BLaER1 treated with 17β-estradiol and CSF1 and Interleukin-3, amounts not matched to agents 10 nM and 100 nM (cell line): ENCODE results near the gene ATP2C2.

ENCODE experiments used
- H3K27ac ChIP-seq, 11 experiments: shearing (Covaris generic); formaldehyde crosslinking; 2 replicates each; pipeline ENCODE4 v1.8.1; 2022
- H3K27me3 ChIP-seq, 11 experiments: shearing (Covaris generic); formaldehyde crosslinking; 2 replicates each; pipeline ENCODE4 v1.8.1; 2022
- H3K36me3 ChIP-seq, 11 experiments: shearing (Covaris generic); formaldehyde crosslinking; 2 replicates each; pipeline ENCODE4 v1.8.1; 2022
- H3K4me1 ChIP-seq, 10 experiments: shearing (Covaris generic); formaldehyde crosslinking; 2 replicates each; pipeline ENCODE4 v1.8.1; 2022
- H3K4me2 ChIP-seq, 11 experiments: shearing (Covaris generic); formaldehyde crosslinking; 2 replicates each; pipeline ENCODE4 v1.8.1; 2022
- H3K4me3 ChIP-seq, 10 experiments: shearing (Covaris generic); formaldehyde crosslinking; 2 replicates each; pipeline ENCODE4 v1.8.1; 2022
- H3K9ac ChIP-seq, 11 experiments: shearing (Covaris generic); formaldehyde crosslinking; 2 replicates each; pipeline ENCODE4 v1.8.1; 2022
- H3K9me3 ChIP-seq, 11 experiments: shearing (Covaris generic); formaldehyde crosslinking; replicated peaks in 1 of 11; 2 replicates each; pipeline ENCODE4 v1.8.1; 2022
- H4K20me1 ChIP-seq, 11 experiments: shearing (Covaris generic); formaldehyde crosslinking; 2 replicates each; pipeline ENCODE4 v1.8.1; 2022
- Cebpa-rat ChIP-seq, 11 experiments: shearing (Covaris generic); IDR thresholded peaks; 2 replicates each; pipeline ENCODE4 v1.8.1; 2022

ATP2C2 gene

GRCh38 chr16:84425696-84426095 lies 57.4 kb downstream of the ATP2C2 start:
- peaks cover 6 to 20% (median 13%) of the 10 kb centered on the region in 11 experiments; a peak in 16 of 22 replicates for H3K9me3 ChIP-seq
- H3K27ac ChIP-seq, result no peak overlapping the region
- no peaks in the 10 kb centered on the region for H3K36me3 ChIP-seq
- no peaks in the 10 kb centered on the region for H3K27me3 ChIP-seq
- no peak overlapping the region for H3K9ac ChIP-seq
- peaks cover 0 to 9% (median 0%) of the 10 kb centered on the region in 10 experiments; a peak in 6 of 20 replicates for H3K4me1 ChIP-seq
- H4K20me1 ChIP-seq, result no peaks in the 10 kb centered on the region
- no peak overlapping the region for H3K4me2 ChIP-seq
- no peak overlapping the region for H3K4me3 ChIP-seq
- TF ChIP-seq Cebpa-rat (IDR thresholded peaks at IDR 0.05), result no peak

- H3K36me3 ChIP-seq, result no peaks in the 10 kb centered on the region
- H4K20me1 ChIP-seq, result no peaks in the 10 kb centered on the region
- no peak overlapping the region for H3K27ac ChIP-seq
- TF ChIP-seq Cebpa-rat (IDR thresholded peaks at IDR 0.05), result no peak
- H3K4me2 ChIP-seq, result no peak overlapping the region
- H3K4me1 ChIP-seq, result peaks cover 0 to 4% (median 0%) of the 10 kb centered on the region in 10 experiments; a peak in 2 of 20 replicates
- no peaks in the 10 kb centered on the region for H3K27me3 ChIP-seq
- H3K4me3 ChIP-seq, result no peak overlapping the region
- H3K9me3 ChIP-seq, result peaks cover 6 to 20% (median 13%) of the 10 kb centered on the region in 11 experiments; a peak in 16 of 22 replicates
- no peak overlapping the region for H3K9ac ChIP-seq
Measured at GRCh38 chr16:84426804-84427203, 58.5 kb downstream of the ATP2C2 start.

- Histone ChIP-seq H3K27me3 (no peaks in the 10 kb centered on the region), H3K9ac (no peak overlapping the region), H3K4me1 (peaks cover 0 to 4% (median 0%) of the 10 kb centered on the region in 10 experiments; a peak in 2 of 20 replicates), H3K36me3 (no peaks in the 10 kb centered on the region), H3K9me3 (peaks cover 6 to 20% (median 13%) of the 10 kb centered on the region in 11 experiments; a peak in 16 of 22 replicates), H3K4me3 (no peak overlapping the region), H3K27ac (no peak overlapping the region), H4K20me1 (no peaks in the 10 kb centered on the region), H3K4me2 (no peak overlapping the region; a peak in 1 of 22 replicates)
- no peak for TF ChIP-seq Cebpa-rat (IDR thresholded peaks at IDR 0.05)
Measured at GRCh38 chr16:84427553-84427952, 59.2 kb downstream of the ATP2C2 start.

GRCh38 chr16:84430860-84431259 lies 62.5 kb downstream of the ATP2C2 start:
- Histone ChIP-seq H3K4me1 (peaks cover 0 to 4% (median 0%) of the 10 kb centered on the region in 10 experiments; a peak in 2 of 20 replicates), H3K4me3 (no peak overlapping the region), H3K27me3 (no peaks in the 10 kb centered on the region), H3K4me2 (no peak overlapping the region), H4K20me1 (no peaks in the 10 kb centered on the region), H3K27ac (no peak overlapping the region), H3K36me3 (no peaks in the 10 kb centered on the region), H3K9me3 (no peaks in the 10 kb centered on the region), H3K9ac (no peak overlapping the region)
- TF ChIP-seq Cebpa-rat (IDR thresholded peaks at IDR 0.05), result no peak

- no peaks in the 10 kb centered on the region for H3K4me1 ChIP-seq
- H3K27ac ChIP-seq, result no peak overlapping the region
- H3K9ac ChIP-seq, result no peak overlapping the region
- TF ChIP-seq Cebpa-rat (IDR thresholded peaks at IDR 0.05), result no peak
- no peaks in the 10 kb centered on the region for H3K27me3 ChIP-seq
- no peaks in the 10 kb centered on the region for H3K9me3 ChIP-seq
- H3K4me3 ChIP-seq, result no peak overlapping the region
- H3K4me2 ChIP-seq, result no peak overlapping the region
- no peaks in the 10 kb centered on the region for H3K36me3 ChIP-seq
- H4K20me1 ChIP-seq, result no peaks in the 10 kb centered on the region
Measured at GRCh38 chr16:84434800-84435199, 66.5 kb downstream of the ATP2C2 start.

- no peak for TF ChIP-seq Cebpa-rat (IDR thresholded peaks at IDR 0.05)
- Histone ChIP-seq H3K4me2 (no peak overlapping the region), H3K36me3 (no peaks in the 10 kb centered on the region)
Measured at GRCh38 chr16:84436196-84436595, 67.9 kb downstream of the ATP2C2 start.

GRCh38 chr16:84438971-84439696 lies 70.8 kb downstream of the ATP2C2 start:
- no peak overlapping the region for H3K27ac ChIP-seq
- no peaks in the 10 kb centered on the region for H4K20me1 ChIP-seq
- H3K4me2 ChIP-seq, result no peak overlapping the region
- H3K36me3 ChIP-seq, result no peaks in the 10 kb centered on the region
- no peaks in the 10 kb centered on the region for H3K4me1 ChIP-seq
- H3K4me3 ChIP-seq, result no peak overlapping the region
- H3K27me3 ChIP-seq, result no peaks in the 10 kb centered on the region
- H3K9me3 ChIP-seq, result no peaks in the 10 kb centered on the region
- no peak overlapping the region for H3K9ac ChIP-seq
- no peak for TF ChIP-seq Cebpa-rat (IDR thresholded peaks at IDR 0.05)

More at GRCh38 chr16:84436196-84436595, 67.9 kb downstream of the ATP2C2 start:
- H4K20me1 ChIP-seq, result no peaks in the 10 kb centered on the region
- H3K4me3 ChIP-seq, result no peak overlapping the region
- no peak overlapping the region for H3K27ac ChIP-seq
- H3K9ac ChIP-seq, result no peak overlapping the region
- H3K9me3 ChIP-seq, result no peaks in the 10 kb centered on the region
- H3K27me3 ChIP-seq, result no peaks in the 10 kb centered on the region
- no peaks in the 10 kb centered on the region for H3K4me1 ChIP-seq

- Histone ChIP-seq H3K4me2 (no peak overlapping the region), H3K4me1 (no peaks in the 10 kb centered on the region), H3K36me3 (no peaks in the 10 kb centered on the region), H4K20me1 (no peaks in the 10 kb centered on the region), H3K27me3 (no peaks in the 10 kb centered on the region), H3K9ac (no peak overlapping the region), H3K27ac (no peak overlapping the region), H3K4me3 (no peak overlapping the region), H3K9me3 (no peaks in the 10 kb centered on the region)
- TF ChIP-seq Cebpa-rat (IDR thresholded peaks at IDR 0.05), result no peak
Measured at GRCh38 chr16:84442416-84443145, 74.2 kb downstream of the ATP2C2 start.

- Histone ChIP-seq H3K9ac (no peak overlapping the region), H3K36me3 (no peaks in the 10 kb centered on the region), H4K20me1 (no peaks in the 10 kb centered on the region), H3K4me3 (no peak overlapping the region), H3K9me3 (no peaks in the 10 kb centered on the region), H3K27ac (no peak overlapping the region), H3K27me3 (no peaks in the 10 kb centered on the region), H3K4me2 (no peak overlapping the region), H3K4me1 (no peaks in the 10 kb centered on the region)
- TF ChIP-seq Cebpa-rat (IDR thresholded peaks at IDR 0.05), result no peak
Measured at GRCh38 chr16:84443166-84443802, 74.9 kb downstream of the ATP2C2 start.
